NCI-H69 (cell line): Measurements from ENCODE around the gene SUGP2.

Experiments used
- DNase-seq: peaks from one replicate; lab custom pipeline; 2025; lab: John Stamatoyannopoulos, UW

SUGP2 gene

GRCh38 chr19:18990128-18990708 lies 43.1 kb downstream of the SUGP2 start:
- peak; percentile 20 for DNase-seq

DNA sequence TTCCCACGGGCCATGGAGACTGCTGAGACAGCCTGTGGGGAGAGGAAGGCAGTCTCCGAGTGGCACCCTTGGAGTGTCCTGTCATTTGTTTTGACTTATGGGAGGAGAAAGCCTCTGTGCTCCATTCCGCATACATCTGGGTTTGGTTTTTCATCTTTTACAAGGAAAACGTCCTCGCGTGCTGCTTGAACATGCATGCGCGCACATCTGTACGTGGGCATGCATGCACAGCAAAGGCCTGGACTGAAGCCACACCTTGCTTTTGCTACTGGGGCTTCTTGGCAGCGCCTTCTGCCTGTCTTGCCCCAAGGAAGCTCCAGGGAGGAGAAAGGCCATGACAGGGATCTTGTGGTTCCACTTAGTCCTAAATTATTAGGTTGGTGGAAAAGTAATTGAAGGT lies 44.0 kb downstream of the SUGP2 start:
- no peak for DNase-seq

DNA sequence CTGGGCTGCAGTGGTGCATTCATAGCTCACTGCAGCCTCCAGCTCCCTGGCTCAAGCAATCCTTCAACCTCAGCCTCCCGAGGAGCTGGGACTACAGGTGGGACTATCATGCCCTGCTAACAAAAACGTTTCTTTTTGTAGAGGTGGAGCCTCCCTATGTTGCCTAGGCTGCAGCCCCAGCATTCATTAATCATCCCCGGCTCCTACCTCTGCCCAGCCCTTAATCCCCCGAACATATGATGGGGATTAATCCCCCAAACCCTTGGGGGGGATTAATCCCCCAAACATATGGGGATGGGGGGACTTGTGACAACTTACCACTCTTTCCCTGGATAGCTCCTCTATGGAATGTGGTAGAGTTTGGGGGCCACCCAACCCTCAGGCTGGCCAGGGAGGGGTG lies 45.9 kb downstream of the SUGP2 start:
- DNase-seq, result no peak

GRCh38 chr19:18985257-18985656 lies 48.1 kb downstream of the SUGP2 start:
- no peak for DNase-seq

- DNase-seq, result no peak
Measured at GRCh38 chr19:18984251-18984650, 49.1 kb downstream of the SUGP2 start.

DNA sequence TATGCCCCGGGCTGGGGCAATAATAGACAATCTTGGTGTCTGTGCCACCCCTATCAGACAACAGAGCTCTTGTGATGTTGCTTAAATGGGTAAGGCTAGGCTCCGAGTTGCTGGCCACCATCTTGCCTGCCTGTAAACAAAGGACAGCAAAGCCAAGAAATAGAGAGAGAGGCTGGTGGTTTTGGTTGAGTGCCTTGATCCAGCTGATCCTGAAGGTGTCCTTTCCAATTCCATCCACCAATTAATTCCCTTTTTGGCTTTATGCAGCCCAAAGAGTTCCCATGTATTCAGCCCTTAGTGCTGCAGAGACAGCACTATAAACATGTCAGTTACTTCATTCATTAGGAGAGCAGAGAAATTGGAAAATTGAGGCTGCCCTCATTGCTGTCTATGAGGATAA lies 50.6 kb downstream of the SUGP2 start:
- DNase-seq, result no peak

GRCh38 chr19:18980432-18981020 lies 52.8 kb downstream of the SUGP2 start:
- DNase-seq, result no peak

DNA sequence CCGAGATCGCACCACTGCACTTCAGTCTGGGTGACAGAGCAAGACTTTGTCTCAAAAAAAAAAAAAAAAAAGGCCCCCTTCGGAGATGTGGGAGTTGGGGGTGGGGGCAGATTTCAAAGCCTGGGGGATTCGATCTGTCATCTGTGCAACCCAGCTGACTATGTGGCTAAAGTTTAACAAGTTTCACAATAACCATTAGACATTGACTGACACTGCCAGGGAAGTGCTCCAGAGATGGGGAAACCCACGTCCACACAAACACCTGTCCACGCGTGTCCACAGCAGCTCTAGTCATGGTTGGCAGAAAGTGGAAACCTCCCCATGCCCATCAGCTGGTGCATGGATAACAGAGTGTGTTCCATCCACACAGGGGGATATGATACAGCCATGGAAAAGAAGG lies 54.7 kb downstream of the SUGP2 start:
- no peak for DNase-seq

GRCh38 chr19:18975869-18976268 lies 57.4 kb downstream of the SUGP2 start:
- DNase-seq, result no peak

- no peak for DNase-seq
Measured at GRCh38 chr19:18975011-18975410, 58.3 kb downstream of the SUGP2 start.

- no peak for DNase-seq
Measured at GRCh38 chr19:18972851-18973250, 60.5 kb downstream of the SUGP2 start.

DNA sequence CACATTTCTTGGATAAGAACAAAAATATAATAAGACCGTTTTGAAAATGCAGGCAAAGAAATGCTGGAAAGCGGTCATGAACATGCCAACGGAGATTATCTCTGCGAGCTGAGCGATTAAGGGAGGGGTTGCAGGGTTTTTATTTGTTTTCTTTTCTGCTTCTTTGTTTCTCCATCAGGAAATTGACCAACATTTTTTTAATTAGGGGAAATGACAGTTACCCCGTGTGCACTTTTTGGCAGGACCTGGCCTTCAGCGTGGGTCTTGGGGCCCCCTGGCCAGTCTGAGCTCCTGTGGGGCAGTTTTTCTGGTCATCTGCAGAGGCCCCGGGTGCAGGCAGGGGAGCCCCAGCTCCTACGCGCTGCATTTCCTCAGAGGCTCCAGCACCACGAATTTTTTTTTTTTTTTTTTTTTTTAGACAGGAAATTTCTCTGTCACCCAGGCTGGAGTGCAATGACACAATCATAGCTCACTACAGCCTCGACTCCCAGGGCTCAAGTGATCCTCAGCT lies 61.0 kb downstream of the SUGP2 start:
- no peak for DNase-seq

DNA sequence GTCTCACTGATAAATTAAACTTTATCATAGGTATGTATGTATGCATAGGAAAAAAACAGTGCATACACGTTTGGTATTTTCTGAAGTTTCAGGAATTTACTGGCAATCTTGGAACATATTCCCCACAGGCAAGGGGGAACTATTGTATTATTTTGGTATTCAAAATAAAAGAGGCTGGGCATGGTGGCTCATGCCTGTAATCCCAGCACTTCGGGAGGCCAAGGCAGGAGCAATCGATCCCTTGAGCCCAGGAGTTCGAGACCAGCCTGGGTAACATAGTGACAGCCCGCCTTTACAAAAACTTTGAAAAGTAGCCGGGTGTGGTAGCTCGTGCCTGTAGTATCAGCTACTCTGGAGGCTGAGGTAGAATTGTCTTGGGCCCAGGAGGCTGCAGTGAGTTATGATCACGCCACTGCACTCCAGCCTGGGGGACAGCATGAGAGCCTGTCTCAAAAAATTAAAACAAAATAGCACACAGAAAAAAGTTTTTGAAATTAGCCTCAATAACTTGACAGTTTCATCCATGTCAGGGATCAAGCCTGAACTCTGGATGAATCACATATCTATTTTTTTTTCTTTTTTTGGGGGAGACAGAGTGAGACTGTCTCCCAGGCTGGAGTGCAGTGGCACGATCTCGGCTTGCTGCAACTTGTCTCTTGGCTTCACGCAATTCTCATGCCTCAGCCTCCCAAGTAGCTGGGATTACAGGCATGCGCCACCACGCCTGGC lies 63.2 kb downstream of the SUGP2 start:
- DNase-seq, result no peak

GRCh38 chr19:18967358-18968146 lies 65.8 kb downstream of the SUGP2 start:
- DNase-seq, result no peak

DNA sequence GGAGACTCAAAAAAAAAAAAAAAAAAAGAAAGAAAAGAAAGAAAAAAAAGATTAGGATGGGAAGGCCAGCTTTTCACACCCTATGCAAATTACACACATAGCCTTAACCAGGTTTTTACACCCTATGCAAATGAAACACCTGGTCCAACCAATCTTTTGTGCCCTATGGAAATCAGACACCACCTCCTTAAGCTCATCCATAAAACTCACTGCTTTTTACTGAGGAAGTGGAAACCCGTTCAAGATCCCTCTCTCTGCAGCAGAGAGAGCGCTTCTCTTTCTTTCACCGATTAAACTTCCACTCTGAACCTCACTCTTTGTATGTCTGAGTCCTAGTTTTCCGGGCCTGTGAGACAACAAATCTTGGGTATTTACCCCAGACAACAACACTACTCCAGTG lies 67.0 kb downstream of the SUGP2 start:
- peak; percentile 47 for DNase-seq

- DNase-seq, result no peak
Measured at GRCh38 chr19:18964121-18964520, 69.2 kb downstream of the SUGP2 start.

- peak; percentile 75 for DNase-seq
Measured at GRCh38 chr19:18961767-18962620, 71.3 kb downstream of the SUGP2 start.

DNA sequence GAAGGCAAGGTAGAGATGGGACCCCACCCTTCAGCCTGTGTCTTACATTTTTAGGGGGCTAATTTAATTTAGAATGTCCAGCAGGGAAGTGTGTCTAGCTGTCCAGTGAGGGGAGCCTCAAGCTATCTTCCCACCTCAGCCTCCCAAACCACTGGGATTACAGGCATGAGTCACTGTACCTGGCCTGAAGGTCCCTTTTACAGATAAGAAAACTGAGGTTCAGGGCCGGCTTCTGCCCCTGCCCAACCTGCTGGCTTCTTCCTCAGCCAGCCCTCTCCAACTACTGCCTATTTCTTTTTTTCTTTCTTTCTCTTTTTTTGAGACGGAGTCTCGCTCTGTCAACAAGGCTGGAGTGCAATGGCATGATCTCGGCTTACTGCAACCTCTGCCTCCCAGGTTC lies 72.9 kb downstream of the SUGP2 start:
- no peak for DNase-seq

DNA sequence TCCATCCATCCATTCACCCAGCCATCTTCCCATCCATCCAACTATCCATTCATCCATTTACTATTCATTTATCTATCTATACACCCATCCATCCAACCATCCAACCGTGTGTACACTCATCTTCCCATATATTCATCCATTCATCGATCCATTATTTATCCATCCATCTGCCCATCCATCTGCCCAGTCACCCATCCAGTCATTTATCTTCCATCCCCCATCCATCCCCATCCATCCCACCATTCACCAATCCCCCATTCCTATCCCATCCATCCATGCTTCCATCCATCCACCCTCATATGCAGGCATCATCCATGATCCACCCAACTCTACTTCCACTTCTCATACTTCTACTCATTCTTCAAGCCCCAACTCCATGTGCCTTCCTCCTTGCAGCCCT lies 78.3 kb downstream of the SUGP2 start:
- no peak for DNase-seq

DNA sequence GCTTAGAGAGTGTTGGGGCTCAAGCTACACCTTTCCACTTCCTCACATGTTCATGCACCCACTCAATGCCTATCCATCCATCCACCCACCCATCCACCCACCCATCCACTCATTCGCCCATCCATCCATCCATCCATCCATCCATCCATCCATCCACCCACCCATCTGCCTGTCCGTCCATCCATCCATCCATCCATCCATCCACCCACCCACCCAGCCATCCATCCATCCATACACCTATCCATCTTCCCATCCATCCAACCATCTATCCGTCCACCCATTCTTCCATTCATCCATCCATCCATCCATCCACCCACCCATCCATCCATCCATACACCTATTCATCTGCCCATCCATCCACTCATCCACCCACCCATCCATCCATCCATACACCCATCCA lies 79.2 kb downstream of the SUGP2 start:
- no peak for DNase-seq

DNA sequence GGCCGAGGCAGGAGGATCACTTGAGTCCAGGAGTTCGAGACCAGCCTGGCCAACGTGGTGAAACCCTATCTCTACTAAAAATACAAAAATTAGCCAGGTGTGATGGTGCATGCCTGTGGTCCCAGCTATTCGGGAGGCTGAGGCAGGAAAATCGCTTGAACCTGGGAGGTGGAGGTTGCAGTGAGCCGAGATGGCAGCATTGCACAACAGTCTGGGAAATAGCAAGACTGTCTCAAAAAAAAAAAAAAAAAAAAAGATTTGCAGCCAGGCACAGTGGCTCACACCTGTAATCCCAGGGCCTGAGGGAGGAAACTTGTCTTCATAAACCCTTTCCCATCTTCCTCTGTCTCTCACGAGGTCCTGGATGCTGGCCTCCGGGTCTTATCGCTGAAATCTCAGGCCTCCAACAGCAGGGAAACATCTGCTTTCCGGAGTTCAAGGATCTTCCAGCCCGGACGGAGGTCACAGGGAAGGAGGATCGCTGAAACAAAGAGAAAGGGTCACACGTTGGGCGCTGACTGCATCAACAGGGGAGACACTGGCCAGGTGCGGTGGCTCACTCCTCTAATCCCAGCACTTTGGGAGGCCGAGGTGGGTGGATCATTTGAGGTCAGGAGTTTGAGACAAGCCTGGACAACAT lies 80.8 kb downstream of the SUGP2 start:
- DNase-seq, result peak; percentile 45
